Measurements from ENCODE around the gene EPHB6. TPM values are rescaled to one million over a fixed set of nuclear protein-coding genes. Genes with fewer than 3 reads are reported as not detected.

EPHB6 gene
- total RNA-seq, 1 experiment from 2014 or later = 30.5 TPM

DNA sequence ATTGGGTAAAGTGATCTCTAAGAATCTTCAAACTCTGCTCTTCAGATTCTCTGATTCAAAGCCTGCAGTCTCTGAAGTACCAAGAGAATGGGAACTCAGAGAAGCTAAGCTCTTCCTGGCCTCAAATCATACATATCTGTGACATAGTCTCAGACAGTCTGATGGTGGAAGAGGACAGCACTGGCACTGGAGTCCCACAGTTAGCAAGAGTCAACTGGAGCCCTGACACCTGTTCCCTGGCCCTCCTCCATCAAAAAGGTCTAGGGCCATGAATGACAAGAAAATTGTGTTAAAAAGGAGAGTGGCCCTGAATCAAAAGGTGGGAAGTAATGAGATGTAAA is 46.4 kb upstream of the EPHB6 start:
- peak; percentile 4 for ATAC-seq
- intact Hi-C loops (cut with micrococcal nuclease) = no loop called here
- H3K4me2 ChIP-seq (ENCODE audit: low read length) = peak overlapping the region; percentile 74
- H3K4me1 ChIP-seq (ENCODE audit: insufficient read depth, low read length) = peaks cover 60% of the 10 kb centered on the region
- H3K9ac ChIP-seq (ENCODE audit: low read length) = peak overlapping the region; percentile 98
- H3K27me3 ChIP-seq (ENCODE audit: low read length) = no peaks in the 10 kb centered on the region
- CTCF ChIA-PET = interaction anchor here (0.6 to 8.1 kb wide), 5 partner anchors 9 to 44 kb away, joined by 3 to 90 read pairs (median 5); no protein-coding TSS in a partner anchor
- POLR2A ChIA-PET (ENCODE audit: unreplicated experiment) = interaction anchor here (1.0 to 1.3 kb wide), 2 partner anchors 11 to 13 kb away, joined by 3 to 7 read pairs; no protein-coding TSS in a partner anchor
- BruUV-seq (replicated peaks) = TSS peak; percentile 42
- H4K20me1 ChIP-seq (ENCODE audit: low read length) = no peaks in the 10 kb centered on the region
- peaks cover 10% of the 10 kb centered on the region; the same call in 1 of the 2 replicates for H3K79me2 ChIP-seq (ENCODE audit: low read length)
- peak overlapping the region; percentile 98 for H3K27ac ChIP-seq (ENCODE audit: low read length)
- no peak for TF ChIP-seq EZH2phosphoT487 (IDR thresholded peaks at IDR 0.05; ENCODE audit: borderline replicate concordance, low read length)
- TF ChIP-seq EZH2 (IDR thresholded peaks at IDR 0.05; ENCODE audit: low read length, unreplicated experiment) = no peak
- TF ChIP-seq, protein P1, sequence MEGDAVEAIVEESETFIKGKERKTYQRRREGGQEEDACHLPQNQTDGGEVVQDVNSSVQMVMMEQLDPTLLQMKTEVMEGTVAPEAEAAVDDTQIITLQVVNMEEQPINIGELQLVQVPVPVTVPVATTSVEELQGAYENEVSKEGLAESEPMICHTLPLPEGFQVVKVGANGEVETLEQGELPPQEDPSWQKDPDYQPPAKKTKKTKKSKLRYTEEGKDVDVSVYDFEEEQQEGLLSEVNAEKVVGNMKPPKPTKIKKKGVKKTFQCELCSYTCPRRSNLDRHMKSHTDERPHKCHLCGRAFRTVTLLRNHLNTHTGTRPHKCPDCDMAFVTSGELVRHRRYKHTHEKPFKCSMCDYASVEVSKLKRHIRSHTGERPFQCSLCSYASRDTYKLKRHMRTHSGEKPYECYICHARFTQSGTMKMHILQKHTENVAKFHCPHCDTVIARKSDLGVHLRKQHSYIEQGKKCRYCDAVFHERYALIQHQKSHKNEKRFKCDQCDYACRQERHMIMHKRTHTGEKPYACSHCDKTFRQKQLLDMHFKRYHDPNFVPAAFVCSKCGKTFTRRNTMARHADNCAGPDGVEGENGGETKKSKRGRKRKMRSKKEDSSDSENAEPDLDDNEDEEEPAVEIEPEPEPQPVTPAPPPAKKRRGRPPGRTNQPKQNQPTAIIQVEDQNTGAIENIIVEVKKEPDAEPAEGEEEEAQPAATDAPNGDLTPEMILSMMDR (conservative IDR thresholded peaks at IDR 0.05; ENCODE audit: low read depth, low read length) = no peak
- peak overlapping the region; percentile 36; the same call in 1 of the 2 replicates for H3K4me3 ChIP-seq (ENCODE audit: low read length)
- H3K36me3 ChIP-seq (ENCODE audit: low read depth, low read length) = peaks cover 7% of the 10 kb centered on the region; the same call in 1 of the 2 replicates
- H2AFZ ChIP-seq (ENCODE audit: low read length) = no peak overlapping the region
- peak; percentile 46 for DNase-seq
- no peaks in the 10 kb centered on the region for H3K9me2 ChIP-seq (replicated peaks; ENCODE audit: low read length)
- no peaks in the 10 kb centered on the region for H3K9me3 ChIP-seq (ENCODE audit: low read length)
- peaks cover 19% of the 10 kb centered on the region for H3F3A ChIP-seq (ENCODE audit: low read length, unreplicated experiment)

GRCh38 chr7:142808802-142809583 is 45.9 kb upstream of the EPHB6 start:
- ChIA-PET CTCF (interaction anchor here (0.6 to 8.1 kb wide), 5 partner anchors 9 to 43 kb away, joined by 3 to 90 read pairs (median 5); no protein-coding TSS in a partner anchor), POLR2A (ENCODE audit: unreplicated experiment) (no interaction called here)
- H3K4me1 ChIP-seq (ENCODE audit: insufficient read depth, low read length) = peaks cover 65% of the 10 kb centered on the region
- 0 out of 2 replicates have a peak, but pooled peaks cover 4% of the 10 kb centered on the region for H3K36me3 ChIP-seq (ENCODE audit: low read depth, low read length)
- peak overlapping the region; percentile 98 for H3K9ac ChIP-seq (ENCODE audit: low read length)
- H4K20me1 ChIP-seq (ENCODE audit: low read length) = no peaks in the 10 kb centered on the region
- DNase-seq (peak; percentile 94), ATAC-seq (peak; percentile 47)
- no TSS peak for BruUV-seq (replicated peaks)
- H3K4me3 ChIP-seq (ENCODE audit: low read length) = peak overlapping the region; percentile 36; the same call in 1 of the 2 replicates
- H3F3A ChIP-seq (ENCODE audit: low read length, unreplicated experiment) = peaks cover 24% of the 10 kb centered on the region
- no peaks in the 10 kb centered on the region for H3K9me3 ChIP-seq (ENCODE audit: low read length)
- peak overlapping the region; percentile 98 for H3K27ac ChIP-seq (ENCODE audit: low read length)
- peaks cover 10% of the 10 kb centered on the region; the same call in 1 of the 2 replicates for H3K79me2 ChIP-seq (ENCODE audit: low read length)
- no peak overlapping the region for H2AFZ ChIP-seq (ENCODE audit: low read length)
- H3K4me2 ChIP-seq (ENCODE audit: low read length) = peak overlapping the region; percentile 74
- intact Hi-C loops (cut with micrococcal nuclease) = no loop called here
- no peaks in the 10 kb centered on the region for H3K27me3 ChIP-seq (ENCODE audit: low read length)
- TF ChIP-seq EZH2 (IDR thresholded peaks at IDR 0.05; ENCODE audit: low read length, unreplicated experiment) = no peak
- TF ChIP-seq, protein P1 (conservative IDR thresholded peaks at IDR 0.05; ENCODE audit: low read depth, low read length) = no peak
- TF ChIP-seq EZH2phosphoT487 (IDR thresholded peaks at IDR 0.05; ENCODE audit: borderline replicate concordance, low read length) = no peak
- no peaks in the 10 kb centered on the region for H3K9me2 ChIP-seq (replicated peaks; ENCODE audit: low read length)

Measured in PC-3 (cell line).